ENCODE results near the gene SEPTIN12.

DNA sequence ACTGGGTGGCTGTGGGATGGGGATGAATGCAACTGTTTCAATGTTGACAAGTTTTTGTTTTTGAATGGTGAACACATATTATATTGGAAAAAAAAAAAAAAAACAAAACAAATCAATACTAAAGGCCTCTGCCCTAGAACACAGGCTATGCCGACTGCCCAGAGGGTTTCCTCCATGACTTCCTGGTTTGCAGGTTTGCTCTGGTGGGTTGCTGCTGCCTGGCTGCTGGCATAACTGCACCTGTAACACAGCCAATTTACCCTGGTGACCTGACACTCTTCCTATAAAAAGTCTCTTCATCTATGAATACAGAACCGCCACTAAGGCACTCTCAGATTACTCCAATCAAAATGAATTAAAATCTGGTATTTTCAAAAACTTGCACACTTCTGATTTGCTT is 48.6 kb upstream of the SEPTIN12 start:
- TF ChIP-seq, protein P1, sequence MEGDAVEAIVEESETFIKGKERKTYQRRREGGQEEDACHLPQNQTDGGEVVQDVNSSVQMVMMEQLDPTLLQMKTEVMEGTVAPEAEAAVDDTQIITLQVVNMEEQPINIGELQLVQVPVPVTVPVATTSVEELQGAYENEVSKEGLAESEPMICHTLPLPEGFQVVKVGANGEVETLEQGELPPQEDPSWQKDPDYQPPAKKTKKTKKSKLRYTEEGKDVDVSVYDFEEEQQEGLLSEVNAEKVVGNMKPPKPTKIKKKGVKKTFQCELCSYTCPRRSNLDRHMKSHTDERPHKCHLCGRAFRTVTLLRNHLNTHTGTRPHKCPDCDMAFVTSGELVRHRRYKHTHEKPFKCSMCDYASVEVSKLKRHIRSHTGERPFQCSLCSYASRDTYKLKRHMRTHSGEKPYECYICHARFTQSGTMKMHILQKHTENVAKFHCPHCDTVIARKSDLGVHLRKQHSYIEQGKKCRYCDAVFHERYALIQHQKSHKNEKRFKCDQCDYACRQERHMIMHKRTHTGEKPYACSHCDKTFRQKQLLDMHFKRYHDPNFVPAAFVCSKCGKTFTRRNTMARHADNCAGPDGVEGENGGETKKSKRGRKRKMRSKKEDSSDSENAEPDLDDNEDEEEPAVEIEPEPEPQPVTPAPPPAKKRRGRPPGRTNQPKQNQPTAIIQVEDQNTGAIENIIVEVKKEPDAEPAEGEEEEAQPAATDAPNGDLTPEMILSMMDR (IDR thresholded peaks at IDR 0.05), result no peak
- TF ChIP-seq EP300 (IDR thresholded peaks at IDR 0.05), result no peak

Data from upper lobe of left lung (tissue), 4 donors.